Activated CD4-positive, CD25-positive, alpha-beta regulatory T cell treated with anti-CD3 and anti-CD28 coated beads, Interleukin-2, amount 50 U/mL, for 72 hours (primary cell): Measurements from ENCODE around the gene TSTD1.

Source experiments
- DNase-seq: peaks from one replicate; pipeline ENCODE4 v3.0.0; 2021

The TSTD1 gene, protein sequence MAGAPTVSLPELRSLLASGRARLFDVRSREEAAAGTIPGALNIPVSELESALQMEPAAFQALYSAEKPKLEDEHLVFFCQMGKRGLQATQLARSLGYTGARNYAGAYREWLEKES

GRCh38 chr1:161038523-161039153 is at the start of gene TSTD1:
TSS of gene TSTD1 (minus strand) at chr1:161038964. CDS start at chr1:161038889, 75 bp downstream.
- peak; percentile 85 for DNase-seq

- no peak for DNase-seq
These were observed 47.7 kb upstream of the TSTD1 start for GRCh38 chr1:161086457-161086856.

- DNase-seq, result no peak
These were observed 46.4 kb upstream of the TSTD1 start for GRCh38 chr1:161085165-161085564.

DNA sequence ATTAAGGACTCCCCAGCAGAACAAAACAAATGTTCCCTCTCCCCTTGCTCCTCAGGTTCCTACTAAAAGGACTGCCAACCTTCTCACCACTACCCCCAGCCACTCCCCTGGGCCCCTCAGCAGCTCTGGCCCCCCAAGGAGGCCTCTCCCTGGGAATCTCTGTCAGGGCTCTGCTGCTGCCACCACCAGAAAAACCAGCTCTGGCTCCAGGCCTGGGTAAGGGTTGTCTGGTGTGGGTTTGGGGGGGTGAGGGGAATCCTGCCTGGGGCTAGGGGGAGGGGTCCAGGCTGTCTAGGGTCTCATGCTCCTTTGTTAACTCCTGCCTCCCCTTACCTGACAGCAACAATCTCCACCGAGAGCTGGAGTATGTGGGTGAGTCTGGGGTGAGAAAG is 45.8 kb upstream of the TSTD1 start:
- no peak for DNase-seq

DNA sequence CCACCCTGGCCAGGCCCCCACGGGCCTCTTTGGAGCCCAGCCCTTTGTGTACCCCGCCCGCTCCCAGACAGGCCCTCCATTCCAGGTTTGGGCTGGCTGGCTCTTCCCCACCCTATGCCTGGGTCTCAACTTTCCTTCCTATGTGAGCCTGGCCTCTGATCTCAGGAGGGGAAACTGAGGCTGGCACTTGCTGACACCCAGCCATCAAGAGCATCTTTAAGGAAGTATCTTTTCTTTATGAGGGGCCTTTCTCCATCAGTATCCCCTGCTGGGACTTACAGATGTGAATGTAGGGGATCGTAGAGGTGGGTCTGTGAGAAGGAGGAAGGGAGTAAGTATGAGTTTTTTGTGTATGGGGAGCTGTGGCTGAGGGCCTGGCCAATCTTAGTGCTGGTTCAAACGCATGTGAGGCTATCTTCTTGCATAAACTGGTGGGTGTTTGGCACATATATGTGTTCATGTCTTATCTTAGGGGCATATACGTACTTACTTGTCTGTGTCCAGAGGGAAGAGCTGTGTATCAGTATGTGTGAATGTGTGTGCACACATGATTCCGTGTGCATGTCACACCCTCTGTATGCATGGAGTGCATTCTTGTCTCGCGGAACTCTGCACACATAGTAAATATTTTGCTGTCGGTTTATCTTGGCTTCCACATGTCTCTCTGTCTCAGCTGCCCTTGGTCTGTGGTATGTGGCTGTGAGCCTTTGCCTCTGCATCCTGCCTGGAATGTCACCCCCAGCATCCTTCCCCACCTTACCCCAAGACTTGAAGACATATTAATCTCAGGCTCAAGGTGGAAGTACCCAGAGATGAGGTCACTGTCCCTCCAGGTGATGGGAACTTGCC is 45.2 kb upstream of the TSTD1 start:
- DNase-seq, result no peak

- no peak for DNase-seq
These were observed 44.4 kb upstream of the TSTD1 start for GRCh38 chr1:161082996-161083747.

- no peak for DNase-seq
These were observed 43.7 kb upstream of the TSTD1 start for GRCh38 chr1:161082483-161082882.

DNA sequence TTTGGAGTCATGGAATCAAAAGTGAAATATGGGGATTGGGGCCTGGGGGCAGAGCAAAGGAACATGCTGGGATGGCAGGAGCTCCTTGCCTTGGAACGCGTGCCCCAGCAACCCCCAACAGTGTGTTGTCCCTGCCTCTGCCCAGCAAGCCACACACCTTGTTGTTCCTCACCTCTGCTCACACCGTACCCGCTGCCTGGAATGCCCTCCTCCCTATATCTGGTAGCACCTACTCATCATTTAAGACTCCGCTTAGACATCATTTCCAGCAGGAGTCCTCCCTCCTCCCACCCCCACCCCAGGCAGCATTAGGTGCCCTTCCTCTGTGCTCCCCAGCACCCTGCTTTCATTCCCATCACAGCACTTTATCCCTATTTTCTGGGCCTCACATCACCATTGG is 42.8 kb upstream of the TSTD1 start:
- no peak for DNase-seq

- DNase-seq, result no peak
These were observed 42.0 kb upstream of the TSTD1 start for GRCh38 chr1:161080441-161081405.

GRCh38 chr1:161079436-161080110 is 40.8 kb upstream of the TSTD1 start:
- DNase-seq, result no peak

GRCh38 chr1:161077426-161077825 is 38.7 kb upstream of the TSTD1 start:
- DNase-seq, result no peak

GRCh38 chr1:161076410-161076809 is 37.6 kb upstream of the TSTD1 start:
- no peak for DNase-seq

DNA sequence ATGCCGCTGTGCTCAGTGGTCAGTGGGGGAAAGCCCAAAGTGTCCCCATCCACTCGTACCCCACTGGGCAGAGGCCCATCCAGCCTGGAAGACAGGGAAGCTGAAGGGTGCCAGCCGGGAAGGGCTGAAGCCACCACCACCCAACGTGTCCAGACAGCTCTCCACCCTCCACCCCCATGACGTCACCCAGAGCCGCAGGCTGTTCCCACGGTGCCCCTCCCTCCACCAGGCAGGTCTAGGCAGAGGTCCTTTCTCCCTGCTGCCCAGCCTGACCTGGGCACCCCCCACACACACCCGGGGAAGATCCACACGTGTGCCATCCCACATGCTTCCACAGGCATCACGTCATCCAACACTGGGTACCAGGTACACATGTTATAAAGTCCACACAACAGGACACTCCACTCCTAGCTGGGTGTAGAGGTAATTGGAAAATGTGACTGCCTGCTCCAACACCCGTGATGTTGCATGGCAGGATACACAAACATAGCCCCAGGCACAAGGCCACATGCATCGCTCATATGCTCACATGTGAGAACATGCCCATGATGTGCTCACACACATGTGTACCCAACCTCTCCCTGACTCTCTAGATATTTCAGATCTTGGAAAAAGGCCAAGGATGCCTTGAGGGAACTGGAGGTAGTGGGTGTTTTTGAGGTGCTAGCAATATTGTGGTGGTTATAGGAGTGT is 36.1 kb upstream of the TSTD1 start:
- DNase-seq, result no peak

DNA sequence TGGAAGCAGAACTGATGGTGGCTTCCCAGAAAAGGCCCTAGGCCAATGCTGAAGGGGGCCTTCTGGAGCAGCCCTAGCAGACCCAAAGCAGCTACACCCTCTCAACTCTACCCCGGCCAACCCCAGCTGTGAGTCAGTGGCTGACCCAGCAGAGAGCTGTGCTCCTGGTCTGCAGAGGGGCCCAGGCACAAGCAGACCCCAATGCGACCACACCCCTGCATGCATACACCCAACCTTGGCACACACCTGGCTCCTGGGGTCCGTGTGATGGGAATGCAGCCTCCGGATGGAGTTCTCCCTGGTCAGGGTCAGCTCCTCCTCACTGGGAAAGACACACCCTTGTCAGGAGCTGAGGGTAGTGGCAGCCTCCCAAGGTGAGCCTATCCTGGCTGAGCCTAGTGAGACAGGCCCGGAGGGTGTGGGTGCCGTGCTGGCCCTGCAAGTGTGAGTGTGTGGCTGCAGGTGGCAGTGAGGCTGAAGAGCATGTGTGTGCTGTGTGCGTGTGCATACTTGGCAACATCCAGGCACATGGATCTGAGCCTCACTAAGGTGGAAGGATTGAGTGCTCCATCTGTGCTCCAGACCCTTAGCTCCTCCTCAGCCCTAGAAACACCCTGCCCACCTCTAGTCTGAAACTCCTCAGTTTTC is 34.8 kb upstream of the TSTD1 start:
- no peak for DNase-seq

DNA sequence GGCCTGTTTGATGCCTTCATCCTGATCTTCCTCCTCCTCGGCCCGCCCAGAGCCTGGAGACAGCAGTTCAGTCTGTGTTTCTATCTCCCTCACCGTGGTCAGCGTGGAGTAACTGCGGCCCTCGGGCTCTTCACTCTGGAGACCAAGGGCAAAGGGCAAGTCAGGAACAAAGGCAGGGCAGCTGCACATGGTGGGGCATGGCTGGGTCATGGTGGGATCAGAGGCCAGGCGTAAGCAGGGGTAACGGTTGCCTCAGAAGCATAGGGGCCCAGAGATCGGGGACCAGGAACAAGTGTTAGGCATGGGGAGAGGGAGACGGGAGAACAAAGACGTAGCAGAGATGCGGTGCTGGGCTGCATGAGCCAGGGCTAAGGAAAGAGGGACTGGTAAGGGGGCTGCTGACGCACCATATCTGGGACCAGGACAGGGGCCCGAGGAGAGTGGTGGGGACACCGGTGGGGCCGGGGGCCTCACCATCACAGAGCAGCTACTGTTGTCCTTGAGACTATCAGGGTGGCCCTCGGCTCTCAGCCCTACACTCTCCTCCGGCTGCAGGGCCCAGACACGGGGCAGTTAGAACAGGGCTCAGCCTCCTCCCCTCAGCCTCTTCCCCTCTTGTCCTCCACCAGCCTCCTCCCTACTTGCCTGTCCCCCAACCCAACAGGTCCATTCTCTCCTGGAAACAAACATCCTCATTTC is 34.1 kb upstream of the TSTD1 start:
- no peak for DNase-seq

DNA sequence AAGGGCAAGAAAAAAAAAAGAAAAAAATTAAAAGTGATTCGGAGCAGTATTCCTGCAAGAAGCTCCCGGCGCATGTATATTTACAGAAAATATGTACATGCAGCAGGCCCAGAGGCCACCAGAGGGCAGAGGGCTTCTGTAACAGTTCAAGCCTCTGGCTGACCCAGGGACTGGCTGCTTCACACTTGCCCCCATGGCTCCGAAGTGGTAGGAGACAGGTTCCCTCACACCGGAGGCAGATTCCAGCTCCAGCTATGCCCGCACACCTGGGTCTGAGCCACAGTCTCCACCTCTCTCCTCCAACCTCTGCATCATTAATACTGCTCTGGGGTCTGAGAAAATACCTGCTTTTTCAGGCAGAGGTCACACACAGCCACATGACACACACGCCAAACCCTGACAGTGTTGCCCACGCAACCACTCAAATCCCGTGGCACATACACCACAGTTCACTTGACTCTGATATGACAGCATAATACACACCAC is 33.2 kb upstream of the TSTD1 start:
- DNase-seq, result no peak

DNA sequence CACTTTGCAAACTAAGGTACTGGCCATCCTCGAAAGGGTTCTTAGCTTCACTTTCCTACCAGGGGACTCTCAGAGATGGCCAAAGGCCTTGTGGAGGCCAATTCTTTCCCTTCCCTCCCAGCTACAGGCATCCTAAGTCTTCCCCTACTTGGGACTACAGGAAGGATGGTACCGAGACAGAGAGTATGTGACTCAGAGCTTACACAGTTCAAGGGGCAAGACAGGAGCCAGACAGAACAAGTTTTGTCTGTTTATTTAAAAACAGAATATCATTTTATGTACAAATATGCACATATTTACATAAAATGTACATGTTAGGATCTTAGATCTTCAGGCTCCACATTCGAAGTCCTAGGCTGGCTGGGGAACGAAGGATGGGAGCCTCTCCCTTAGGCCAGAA is 32.0 kb upstream of the TSTD1 start:
- no peak for DNase-seq

DNA sequence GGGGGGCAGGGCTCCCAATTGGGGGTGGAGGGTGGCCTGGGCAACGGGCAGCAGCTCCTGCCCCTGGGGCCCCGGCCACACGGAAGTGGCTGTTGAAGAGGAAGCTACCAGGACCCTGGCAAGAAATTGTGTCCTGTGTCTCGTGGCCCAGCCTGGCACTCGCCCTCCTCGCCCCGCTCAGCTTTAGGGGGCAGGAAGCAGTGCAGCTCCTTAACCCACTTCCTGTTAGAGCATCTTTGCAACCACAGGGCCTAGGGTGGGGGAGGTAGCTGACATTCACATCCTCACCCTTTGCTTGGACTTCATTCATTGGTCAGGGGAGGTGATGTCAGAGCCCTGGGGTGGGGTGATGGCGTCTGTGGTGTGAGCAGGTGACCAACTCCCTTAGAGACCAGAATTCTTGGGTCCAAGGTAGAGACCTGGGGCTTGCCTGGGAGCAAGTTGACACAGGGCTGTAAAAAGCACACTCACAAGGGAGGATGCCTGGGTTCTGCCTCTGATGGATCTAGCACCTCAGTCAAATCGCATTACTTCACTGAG is 31.0 kb upstream of the TSTD1 start, which contains the start of gene ARHGAP30:
TSS of gene ARHGAP30 (minus strand) at position 161 of the 540 bp plus-strand sequence. CDS start 267 bp downstream, outside the sequence.
- DNase-seq, result peak; percentile 74

DNA sequence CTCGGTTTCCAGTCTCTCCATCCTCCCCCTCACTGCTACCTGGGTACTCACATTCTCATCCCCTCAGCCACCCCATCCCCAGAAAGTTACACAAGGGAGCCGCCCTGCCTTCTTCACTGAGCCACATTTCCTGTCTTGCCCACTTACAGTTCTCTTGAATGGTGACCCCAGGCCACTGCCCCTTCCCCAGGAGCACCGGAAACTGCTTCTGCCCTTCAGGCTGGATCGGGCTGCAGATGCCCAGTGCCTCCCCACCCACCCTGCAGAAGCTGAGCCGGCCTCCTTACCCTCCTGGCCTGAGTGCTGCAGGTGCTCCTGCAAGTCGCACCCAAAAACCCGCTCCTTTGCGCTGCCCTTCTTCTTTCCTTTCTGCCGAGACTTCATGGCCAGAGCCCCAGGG is 30.5 kb upstream of the TSTD1 start:
- no peak for DNase-seq
